ENCODE results near the gene DNAH5. TPM values are rescaled to one million over a fixed set of nuclear protein-coding genes. Genes with fewer than 3 reads are reported as not detected.

The DNAH5 gene
- total RNA-seq, 4 donors from 2014 or later, result 0.04 to 0.39 (median 0.20) TPM; not detected in 1

GRCh38 chr5:13643196-13643595 lies 301.3 kb downstream of the DNAH5 start:
- intact Hi-C loops (cut with DNase I; ENCODE audit: low total_unique reads), result no loop called here
- TF ChIP-seq CTCF (IDR thresholded peaks at IDR 0.05) (no peak), POLR2A (IDR thresholded peaks at IDR 0.05) (no peak)
- H3K4me3 ChIP-seq (ENCODE audit: low read depth, poor library complexity, severe bottlenecking), result no peak overlapping the region
- no peak for DNase-seq (ENCODE audit: low spot score in 2 of 2)
- 70 to 78% methylated on average over 2 of the region's 2 CpGs for WGBS, 2 donors

Other genes with a start within 250 kb of the DNAH5 start
- 100 to 1,000 TPM in 1 of 4 donors, 10 to 100 TPM in 3; 47.8 to 101 (median 64.5) TPM for gene TRIO, start 198.7 kb upstream of the DNAH5 start, total RNA-seq

Measured in lower leg skin (tissue), 4 donors.